Stimulated activated CD4-positive, alpha-beta T cell treated with anti-CD3 and anti-CD28 coated beads, Interleukin-4, amount 100 ng/mL, for 48 hours (primary cell): ENCODE results near the gene YLPM1.
A peak's percentile ranks its signal among the peaks of the same experiment; 100 is the strongest.
"Not testable (repeated sequence)": the region's sequence is repeated elsewhere in the genome, so short reads cannot be mapped to it uniquely, and the experiment has no call there.

ENCODE experiments used
- DNase-seq, 2 donors: peaks; one replicate each; pipeline ENCODE4 v3.0.0-alpha.2; 2020; ENCODE audit warnings: low read depth in 2 of 2

Gene YLPM1, protein sequence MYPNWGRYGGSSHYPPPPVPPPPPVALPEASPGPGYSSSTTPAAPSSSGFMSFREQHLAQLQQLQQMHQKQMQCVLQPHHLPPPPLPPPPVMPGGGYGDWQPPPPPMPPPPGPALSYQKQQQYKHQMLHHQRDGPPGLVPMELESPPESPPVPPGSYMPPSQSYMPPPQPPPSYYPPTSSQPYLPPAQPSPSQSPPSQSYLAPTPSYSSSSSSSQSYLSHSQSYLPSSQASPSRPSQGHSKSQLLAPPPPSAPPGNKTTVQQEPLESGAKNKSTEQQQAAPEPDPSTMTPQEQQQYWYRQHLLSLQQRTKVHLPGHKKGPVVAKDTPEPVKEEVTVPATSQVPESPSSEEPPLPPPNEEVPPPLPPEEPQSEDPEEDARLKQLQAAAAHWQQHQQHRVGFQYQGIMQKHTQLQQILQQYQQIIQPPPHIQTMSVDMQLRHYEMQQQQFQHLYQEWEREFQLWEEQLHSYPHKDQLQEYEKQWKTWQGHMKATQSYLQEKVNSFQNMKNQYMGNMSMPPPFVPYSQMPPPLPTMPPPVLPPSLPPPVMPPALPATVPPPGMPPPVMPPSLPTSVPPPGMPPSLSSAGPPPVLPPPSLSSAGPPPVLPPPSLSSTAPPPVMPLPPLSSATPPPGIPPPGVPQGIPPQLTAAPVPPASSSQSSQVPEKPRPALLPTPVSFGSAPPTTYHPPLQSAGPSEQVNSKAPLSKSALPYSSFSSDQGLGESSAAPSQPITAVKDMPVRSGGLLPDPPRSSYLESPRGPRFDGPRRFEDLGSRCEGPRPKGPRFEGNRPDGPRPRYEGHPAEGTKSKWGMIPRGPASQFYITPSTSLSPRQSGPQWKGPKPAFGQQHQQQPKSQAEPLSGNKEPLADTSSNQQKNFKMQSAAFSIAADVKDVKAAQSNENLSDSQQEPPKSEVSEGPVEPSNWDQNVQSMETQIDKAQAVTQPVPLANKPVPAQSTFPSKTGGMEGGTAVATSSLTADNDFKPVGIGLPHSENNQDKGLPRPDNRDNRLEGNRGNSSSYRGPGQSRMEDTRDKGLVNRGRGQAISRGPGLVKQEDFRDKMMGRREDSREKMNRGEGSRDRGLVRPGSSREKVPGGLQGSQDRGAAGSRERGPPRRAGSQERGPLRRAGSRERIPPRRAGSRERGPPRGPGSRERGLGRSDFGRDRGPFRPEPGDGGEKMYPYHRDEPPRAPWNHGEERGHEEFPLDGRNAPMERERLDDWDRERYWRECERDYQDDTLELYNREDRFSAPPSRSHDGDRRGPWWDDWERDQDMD (N-terminal part only)

DNA sequence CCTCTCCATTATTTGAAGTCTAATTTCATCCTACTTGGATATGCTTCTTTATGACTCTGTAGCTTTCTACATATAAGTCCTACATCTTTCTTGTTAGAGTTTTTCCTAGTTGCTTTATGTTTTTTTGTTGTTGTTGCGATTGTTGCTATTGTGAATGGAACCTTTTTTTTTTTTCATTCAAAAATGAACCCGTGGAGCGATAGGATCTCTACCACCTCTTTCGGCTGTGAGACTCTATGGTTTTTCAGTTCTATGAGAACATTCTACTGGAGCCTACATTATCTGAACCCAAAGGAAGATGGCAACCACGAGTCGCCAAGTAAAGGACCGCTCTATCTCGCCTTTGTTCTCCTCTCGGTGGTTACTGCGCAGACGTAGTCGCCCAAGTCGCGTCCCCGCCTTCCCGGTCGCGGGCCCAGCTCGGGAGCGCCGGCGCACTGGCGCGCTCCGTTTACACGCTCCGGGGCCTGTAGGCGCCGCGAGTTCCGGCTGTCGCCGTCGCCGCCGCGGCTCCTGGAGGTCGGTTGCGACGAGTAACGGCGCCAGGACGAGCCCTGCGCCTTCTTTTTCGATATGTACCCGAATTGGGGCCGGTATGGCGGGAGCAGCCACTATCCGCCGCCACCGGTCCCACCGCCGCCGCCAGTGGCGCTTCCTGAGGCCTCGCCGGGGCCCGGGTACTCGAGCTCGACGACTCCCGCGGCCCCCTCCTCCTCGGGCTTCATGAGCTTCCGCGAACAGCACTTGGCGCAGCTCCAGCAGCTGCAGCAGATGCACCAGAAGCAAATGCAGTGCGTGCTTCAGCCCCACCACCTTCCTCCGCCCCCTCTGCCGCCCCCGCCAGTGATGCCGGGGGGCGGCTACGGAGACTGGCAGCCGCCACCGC is at the start of gene YLPM1:
TSS of gene YLPM1 (plus strand) at position 400 of the 886 bp plus-strand sequence. CDS start at position 574, 174 bp downstream.
- peak; percentile 79 to 85 for DNase-seq

DNA sequence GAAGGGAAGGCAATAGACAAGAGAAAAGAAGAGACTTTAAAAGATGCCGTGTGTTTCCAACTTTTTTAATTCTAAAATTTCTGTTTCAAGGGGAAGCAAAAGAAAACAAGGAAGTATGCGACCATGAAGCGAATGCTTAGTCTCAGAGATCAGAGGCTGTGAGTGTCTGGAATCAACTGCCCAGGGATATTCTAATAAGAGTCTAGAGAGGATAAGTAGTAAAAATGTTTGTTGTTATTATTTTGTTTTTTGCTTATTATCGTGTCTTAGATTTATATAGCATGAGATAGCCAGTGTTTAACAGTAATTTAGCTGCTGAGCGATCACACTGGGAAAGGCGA is 49.8 kb upstream of the YLPM1 start:
- no peak for DNase-seq

- no peak for DNase-seq
Observed at GRCh38 chr14:74720526-74720925, 42.6 kb upstream of the YLPM1 start.

DNA sequence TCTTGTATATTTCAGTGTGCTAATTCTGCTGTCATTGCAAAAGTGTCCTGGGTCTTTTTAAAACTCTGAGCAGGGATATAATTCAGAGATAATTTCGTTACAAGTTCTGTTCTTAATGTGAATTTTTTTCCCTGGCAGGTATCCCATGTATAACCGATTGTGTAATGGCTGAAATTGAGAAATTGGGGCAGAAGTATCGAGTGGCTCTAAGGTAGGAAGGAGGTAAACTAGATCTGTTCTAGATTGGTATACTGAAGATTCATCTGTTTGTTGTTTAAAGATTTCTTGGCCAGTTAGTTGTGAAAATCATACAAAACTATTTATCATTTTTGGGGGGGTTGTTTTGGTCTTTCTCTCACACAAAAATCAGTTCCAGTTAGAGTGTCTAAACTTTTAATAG is 40.0 kb upstream of the YLPM1 start:
- DNase-seq: no peak

GRCh38 chr14:74732387-74732786 is 30.7 kb upstream of the YLPM1 start:
- DNase-seq: no peak

GRCh38 chr14:74733221-74733620 is 29.9 kb upstream of the YLPM1 start:
- no peak for DNase-seq

GRCh38 chr14:74735125-74735524 is 28.0 kb upstream of the YLPM1 start:
- DNase-seq: no peak

DNA sequence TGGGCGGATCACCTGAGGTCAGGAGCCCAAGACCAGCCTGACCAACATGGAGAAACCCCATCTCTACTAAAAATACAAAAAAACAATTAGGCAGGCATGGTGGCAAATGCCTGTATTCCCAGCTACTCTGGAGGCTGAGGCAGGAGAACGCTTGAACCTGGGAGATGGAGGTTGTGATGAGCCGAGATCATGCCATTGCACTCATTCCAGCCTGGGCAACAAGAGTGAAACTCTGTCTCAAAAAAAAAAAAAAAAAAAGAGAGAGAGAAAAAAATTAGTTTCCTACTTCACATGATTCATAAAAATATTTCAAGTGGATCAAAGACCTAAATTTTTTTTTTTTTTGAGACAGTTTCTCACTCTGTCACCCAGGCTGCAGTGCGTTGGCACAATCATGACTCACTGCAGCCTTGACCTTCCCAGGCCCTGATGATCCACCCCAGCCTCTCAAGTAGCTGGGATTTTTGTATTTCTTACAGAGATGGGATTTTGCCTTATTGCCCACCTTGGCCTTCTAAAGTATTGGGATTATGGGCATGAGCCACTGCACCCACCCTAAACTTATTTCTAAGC is 25.3 kb upstream of the YLPM1 start:
- DNase-seq: no peak

DNA sequence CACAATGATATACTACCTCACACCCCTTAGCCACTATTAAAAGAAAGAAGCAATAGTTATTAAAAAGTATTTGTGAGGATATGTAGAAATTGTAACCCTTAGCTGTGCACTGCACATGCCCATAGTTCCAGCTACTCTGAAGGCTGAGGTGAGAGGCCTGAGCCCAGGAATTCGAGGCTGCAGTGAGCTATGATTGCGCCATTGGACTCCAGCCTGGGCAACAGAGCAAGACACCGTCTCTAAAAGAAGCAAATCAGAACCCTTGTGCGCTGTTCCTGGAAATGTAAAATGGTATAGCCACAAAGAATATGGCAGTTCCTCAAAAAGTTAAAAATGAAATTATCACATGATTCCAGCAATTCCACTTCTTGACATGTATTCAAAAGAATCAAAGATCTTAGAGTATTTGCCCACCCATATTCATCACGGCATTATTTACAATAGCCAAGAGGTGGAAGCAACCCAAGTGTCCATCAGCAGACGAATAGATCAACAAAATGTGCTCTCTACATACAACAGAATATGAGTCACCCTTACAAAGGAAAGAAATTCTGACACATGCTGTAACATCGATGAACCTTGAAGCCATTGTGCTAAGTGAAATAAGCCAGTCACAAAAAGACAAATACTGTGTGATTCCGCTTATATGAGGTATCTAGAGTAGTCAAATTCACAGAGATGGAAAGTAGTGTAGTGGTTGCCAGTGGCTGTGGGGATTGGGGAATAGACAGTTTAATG is 23.7 kb upstream of the YLPM1 start:
- DNase-seq: no peak

GRCh38 chr14:74747237-74747636 is 15.9 kb upstream of the YLPM1 start:
- DNase-seq: no peak

- no peak for DNase-seq
Observed at GRCh38 chr14:74754157-74754556, 9.0 kb upstream of the YLPM1 start.

DNA sequence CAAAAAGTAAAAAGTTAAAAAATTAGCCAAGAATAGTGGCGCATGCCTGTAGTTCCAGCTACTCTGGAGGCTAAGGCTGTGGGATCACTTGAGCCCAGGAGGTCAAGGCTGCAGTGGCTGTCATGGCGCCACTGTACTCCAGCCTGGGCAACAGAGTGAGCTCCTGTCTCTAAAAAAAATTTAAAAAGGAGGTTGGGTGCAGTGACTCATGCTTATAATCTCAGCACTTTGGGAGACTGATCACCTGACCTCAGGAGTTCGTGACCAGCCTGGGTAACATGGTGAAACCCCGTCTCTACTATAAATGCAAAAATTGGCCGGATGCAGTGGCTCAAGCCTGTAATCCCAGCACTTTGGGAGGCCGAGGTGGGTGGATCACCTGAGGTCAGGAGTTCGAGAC is 8.2 kb upstream of the YLPM1 start:
- DNase-seq: no peak

DNA sequence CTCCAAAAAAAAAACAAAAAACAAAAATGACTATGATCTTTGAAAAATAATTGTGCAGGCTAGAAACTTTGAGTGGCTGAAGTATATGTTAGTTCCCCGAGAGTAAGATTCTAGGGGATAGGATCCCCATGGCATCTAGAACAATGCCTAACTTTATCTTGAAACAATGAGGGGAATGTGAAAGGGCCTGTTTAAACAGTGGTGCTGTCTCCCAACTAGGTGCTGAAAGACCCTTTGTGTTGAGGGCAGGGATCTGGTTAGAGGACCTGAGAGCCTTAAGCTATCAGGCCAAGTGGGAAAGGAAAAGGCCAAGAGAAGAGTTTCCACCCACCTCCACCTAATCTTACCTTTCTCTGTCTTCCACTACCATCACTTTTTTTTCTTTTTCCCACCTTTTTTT is 6.8 kb upstream of the YLPM1 start:
- no peak for DNase-seq

- DNase-seq: not testable (repeated sequence)
Observed at GRCh38 chr14:74758505-74758904, 4.6 kb upstream of the YLPM1 start.

DNA sequence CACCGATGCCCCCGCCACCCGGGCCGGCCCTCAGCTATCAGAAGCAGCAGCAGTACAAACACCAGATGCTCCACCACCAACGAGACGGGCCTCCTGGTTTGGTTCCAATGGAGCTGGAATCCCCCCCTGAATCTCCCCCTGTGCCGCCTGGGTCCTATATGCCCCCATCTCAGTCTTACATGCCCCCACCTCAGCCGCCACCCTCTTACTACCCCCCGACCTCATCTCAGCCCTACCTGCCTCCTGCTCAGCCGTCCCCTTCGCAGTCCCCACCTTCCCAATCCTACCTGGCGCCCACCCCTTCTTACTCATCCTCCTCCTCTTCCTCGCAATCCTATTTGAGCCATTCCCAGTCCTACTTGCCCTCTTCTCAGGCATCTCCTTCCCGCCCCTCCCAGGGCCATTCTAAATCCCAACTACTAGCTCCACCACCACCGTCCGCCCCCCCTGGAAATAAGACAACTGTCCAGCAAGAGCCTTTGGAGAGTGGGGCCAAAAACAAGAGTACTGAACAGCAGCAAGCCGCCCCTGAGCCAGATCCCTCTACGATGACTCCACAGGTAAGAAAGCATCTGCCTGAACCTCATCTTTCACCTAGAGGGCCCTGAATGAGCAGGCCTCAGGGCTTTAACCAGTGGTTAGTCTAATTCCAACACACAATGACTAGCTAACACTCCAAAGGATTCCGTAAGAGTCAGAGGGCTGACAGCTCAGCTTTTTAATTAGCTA is 851 bp downstream of the YLPM1 start:
- no peak for DNase-seq

GRCh38 chr14:74765721-74766120 is 2.6 kb downstream of the YLPM1 start:
- DNase-seq: no peak

GRCh38 chr14:74771399-74771798 is 8.3 kb downstream of the YLPM1 start:
- DNase-seq: no peak

DNA sequence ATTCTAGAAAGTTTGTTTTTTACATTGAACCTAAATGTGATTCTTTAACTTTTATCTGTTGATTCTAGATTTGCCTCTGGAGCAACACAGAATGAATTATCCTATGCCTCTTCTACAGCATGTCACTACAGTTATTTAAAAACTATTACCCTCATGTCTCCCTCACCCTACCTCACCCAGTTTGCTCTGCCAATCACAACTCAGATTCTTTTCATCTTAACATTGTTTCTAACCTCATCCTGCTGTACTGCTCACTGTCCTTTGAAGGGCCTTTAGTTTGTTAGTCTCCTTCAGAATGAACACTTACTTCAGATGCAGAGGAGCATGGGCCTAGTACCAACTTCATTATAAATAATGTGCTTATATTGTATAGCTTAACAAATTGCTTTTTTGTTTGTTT is 21.5 kb downstream of the YLPM1 start:
- no peak for DNase-seq

DNA sequence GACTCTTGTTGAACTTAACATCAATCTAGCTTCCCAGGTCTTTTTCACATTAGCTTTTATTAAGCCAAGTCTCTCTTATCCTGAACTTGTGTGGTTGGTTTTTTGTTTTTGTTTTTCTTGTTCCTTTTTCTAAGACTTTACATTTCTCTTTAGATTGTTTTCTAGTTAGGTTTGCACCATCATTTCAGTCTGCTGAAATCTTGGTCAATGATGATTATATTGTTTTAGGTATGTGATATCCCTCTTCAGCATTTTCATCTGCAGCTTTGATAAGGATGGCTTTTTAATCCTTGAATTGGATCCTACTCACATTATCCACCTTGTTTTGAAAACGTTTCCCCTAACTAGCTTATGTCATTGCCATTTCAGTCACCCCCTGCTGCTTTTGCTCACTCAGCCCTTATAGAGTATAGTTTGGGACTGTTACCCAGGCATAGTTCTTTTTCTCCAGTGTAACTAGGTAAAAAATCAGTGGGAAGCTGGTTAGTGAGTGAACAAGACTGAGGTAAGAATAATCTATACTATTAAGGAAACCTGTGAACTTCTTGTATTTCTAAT is 22.0 kb downstream of the YLPM1 start:
- no peak for DNase-seq
